ENCODE measurements around the gene TENT5A.
"Not testable (repeated sequence)": the region's sequence is repeated elsewhere in the genome, so short reads cannot be mapped to it uniquely, and the experiment has no call there.

The TENT5A gene

DNA sequence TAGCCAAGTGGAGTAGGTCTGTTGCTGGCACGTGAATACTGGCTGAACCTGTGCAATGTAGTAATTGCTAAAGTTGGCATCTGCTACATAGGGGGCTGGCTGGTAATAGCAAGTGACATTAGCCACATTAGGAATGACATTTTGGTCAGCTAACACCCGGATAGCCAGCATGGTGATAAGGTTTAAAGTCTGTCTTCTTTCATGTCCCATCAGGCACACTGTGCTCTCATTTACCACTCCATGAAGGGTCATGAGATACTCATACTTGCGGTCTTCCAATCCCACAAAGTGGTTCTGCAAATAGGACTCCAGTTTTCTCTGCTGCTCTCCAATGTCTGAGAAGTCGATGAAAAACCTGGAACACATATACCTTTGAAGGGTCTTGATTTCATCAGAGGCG is 2.8 kb downstream of the TENT5A start:
- DNase-seq, result no peak

DNA sequence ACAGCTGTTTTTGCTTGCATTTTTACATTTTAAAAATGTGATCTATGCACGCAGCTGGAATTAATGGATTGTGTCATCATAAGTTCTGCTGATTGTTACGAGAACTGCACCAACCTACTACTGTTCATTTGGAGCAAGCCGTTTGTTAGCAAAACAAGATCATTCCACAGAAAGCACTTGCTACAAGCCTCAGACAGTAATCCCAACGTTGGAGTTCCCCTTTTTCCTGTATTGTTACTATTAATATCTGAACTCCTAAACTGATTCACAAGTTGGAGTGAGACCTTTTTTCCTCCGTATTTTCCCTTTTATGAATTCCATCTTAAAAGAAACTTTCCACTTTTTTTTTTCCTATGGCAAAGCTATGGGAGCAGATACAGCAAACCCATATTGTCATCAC is 3.5 kb downstream of the TENT5A start:
- DNase-seq, result peak; percentile 17

DNA sequence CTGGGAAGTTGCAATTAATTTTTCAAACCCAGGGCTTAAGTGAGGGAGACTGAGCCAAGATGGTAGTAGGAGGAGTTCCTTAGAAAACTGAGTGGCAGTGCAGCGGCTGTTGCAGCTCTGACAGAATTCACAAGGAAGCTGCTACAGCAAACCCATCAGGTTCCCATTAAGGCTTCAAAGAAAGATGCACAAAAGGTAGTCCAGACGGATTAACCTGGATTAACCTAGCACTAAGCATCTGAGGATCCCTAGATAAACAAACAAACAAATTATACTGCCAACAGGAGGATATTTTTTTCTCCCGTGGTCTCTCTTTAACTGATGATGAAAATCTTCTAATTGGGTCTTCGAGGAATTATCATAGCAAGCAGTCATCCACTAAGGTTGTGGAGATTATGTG is 5.2 kb downstream of the TENT5A start:
- no peak for DNase-seq

DNA sequence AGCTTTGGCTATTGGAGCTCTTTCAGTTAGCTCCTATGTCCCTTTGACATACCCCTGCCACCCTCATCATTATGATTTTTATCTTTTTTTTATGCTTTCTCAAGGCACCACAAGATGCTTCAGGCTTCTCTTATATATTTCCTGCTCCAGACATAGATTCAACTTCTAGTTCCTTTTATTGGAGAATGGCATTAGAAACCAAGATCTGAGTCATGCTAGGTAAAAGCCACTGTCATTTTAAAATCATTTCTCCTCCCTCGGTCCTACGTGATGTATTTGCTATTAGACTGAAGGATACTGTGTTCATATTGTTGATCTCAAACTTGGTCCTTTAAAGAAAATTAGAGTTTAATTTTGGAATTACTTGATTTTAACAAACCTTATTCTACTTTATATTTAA is 8.3 kb downstream of the TENT5A start:
- no peak for DNase-seq

DNA sequence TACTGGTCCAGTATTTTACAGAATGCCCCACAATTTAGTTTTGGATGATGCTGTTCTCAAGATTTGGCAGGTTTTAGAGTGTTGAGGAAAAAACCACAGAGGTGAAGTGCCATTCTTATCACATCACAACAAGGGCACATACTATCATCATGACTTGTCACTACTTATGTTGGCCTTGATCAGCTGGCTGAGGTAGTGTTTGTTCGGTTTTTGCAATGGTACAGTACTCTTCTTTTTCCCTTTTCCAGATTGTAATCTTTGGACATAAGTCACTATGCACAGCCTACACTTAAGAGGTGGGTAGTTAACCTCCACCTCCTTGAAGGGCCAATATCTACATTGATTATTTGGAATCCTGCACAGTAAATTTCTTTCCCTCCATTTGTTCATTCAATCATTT is 8.8 kb downstream of the TENT5A start:
- DNase-seq, result no peak

DNA sequence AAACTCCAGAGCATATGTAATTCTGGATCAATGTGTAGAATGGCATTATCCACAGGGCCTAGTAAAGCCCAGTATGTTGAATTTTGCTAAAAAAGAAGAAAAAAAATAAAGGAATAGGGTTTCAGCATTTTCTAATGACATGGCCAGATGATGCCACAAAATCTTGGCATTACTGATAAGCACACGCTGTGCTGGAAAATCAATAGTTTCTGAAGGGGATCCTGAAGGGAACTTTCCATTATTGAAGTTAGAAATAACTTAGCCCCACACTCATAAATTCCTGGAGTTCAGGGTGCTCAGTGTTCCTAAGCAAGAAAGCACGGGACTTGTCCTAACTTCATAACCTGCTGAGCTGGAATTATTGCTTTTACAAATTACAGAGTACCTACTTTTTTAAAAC is 10.8 kb downstream of the TENT5A start:
- no peak for DNase-seq

DNA sequence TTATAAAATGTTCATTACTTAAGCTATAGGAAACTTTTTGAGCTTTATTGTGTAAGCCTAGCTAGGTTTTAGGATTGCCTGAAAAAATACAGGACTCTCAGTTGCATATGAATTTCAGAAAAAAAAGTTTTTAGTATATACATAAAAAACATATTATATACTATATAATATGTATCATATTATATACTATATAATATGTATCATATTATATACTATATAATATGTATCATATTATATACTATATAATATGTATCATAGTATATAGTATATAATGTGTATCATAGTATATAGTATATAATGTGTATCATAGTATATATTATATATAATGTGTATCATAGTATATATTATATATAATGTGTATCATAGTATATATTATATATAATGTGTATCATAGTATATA is 11.9 kb downstream of the TENT5A start:
- not testable (repeated sequence) for DNase-seq

DNA sequence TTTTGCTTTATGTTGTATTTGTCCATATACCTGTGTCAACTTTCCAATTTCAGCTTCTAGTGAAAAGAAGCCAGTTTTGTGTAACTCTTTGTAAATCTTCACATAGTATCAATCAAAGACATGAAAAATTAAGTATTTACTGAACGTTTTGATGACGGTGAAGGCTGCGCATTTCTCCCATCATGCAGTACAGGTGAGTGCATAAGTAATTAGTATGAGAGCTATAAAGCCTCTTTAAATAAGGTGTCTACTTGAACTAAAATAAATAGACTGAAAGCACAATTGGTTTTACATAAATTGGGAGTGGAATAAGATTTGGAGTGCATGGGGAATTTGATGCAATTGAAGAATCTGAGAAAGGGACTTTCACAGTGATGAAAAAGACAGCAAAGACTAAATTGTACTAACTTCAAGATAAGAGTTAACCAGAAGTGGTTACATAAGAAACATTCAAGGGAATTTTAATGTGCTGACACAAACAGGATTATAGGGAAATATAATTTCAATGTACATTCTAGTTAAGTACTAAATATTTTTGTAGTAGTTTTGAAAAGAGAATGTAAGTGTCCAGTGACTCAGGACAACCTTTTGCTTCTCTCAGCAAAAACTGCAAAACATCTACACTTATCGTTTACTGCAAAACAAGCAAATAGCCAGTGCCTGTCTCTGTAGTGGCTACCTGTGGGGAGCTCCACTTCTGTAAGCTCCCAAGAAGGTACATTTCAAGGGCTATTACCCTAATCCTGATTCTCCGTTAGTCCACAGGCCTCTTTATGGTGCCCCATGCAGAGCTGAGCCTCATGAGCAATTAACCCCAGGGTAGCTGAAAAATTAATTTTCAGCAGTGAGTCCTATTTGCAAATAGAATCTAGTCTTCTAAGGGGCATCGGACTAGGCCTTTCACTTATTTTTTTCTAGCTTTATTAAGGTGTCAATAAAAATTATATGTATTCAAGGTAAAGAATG is 13.0 kb downstream of the TENT5A start:
- DNase-seq, result no peak

DNA sequence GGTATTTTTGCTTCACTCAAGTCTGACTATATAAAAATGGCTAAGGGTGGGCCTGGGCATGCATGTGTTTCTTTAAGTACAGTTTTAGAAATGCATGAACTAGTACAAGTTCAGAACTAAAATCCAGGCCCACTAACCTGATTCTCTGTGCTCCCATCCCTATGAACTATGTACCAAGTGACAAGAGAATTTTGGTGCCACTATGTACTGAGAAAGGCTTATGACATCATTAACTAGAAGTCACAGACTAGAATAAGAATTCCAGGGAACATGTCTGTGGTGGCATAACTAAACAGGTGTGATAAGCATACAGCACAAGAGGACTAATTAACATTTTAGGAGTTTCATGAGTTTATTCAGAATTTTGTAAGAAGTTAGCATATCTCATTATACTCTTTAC is 16.1 kb downstream of the TENT5A start:
- no peak for DNase-seq

DNA sequence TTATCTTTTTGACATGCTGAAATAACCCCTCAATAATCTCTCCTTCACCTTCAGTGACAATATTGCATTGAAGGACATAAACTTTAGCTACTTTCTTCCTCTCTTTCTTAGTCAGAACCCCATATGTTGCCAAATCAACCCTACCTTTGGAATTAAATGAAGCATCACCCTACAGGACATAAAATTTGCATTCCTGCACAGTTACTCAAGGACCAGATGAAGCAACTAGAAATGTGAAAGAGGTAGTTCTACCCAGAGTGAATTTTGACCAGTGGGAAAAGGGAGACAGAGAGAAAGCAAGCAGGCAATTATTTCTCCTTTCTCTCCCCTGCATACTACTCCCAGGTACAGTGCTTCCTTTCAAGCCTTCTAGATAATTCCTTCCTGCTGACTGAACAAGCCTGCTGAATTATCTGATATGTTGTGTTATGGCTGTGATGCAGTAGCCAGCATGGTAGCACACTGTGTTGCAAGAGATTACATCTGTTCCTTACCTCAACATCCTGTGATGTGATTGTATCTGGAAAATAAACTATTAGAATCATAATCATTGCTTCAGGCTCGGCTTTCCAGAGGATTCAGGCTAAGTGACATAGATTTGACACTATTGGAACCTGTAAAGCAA is 16.6 kb downstream of the TENT5A start:
- no peak for DNase-seq

DNA sequence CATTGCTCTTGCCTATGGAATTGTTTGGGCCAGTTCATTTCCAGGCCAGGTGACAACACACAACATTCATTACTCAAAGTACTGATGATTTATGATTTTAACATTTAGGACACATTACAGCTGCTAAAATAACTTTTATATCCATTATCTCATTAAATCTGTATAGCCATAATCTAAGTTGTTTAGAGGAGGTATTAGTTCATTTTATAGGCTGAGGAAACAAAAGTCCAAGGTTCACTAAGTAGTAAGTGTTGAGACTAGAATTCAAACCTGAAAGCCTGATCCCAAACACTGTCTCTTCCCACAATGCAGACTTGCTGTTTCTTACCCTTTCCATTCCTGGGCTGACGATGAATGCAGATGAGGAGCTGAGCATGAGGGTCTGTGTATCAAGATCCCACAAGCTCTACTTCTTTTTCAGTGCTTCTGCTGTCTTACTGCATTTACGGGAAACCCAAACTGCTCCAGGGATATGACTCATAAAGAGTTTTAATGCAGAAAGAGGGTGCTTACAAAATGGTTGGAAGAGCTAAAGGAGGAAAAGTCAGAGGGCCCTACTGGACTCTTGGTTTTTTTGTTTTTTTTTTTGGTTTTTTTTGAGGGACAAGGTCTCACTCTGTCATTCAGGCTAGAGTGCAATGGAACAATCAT is 17.9 kb downstream of the TENT5A start:
- DNase-seq, result no peak

DNA sequence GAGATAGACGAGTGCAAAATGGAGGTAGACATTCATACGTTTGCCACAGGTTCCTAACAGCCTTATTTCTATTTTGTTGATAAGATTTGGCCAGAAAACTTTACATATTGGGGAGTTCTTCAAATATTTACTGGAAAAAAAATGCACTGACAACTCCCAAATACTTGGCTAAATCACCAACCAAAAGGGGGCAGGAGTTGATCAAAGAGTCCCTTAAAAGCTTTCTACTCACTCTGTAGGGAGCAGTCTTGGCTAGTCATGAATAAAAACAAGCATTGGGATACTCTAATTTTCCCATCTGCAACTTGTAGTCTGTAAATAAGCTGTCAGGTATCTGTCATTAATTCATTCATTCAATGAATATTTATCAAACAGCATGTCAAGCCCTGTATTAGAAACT is 18.4 kb downstream of the TENT5A start:
- no peak for DNase-seq

DNA sequence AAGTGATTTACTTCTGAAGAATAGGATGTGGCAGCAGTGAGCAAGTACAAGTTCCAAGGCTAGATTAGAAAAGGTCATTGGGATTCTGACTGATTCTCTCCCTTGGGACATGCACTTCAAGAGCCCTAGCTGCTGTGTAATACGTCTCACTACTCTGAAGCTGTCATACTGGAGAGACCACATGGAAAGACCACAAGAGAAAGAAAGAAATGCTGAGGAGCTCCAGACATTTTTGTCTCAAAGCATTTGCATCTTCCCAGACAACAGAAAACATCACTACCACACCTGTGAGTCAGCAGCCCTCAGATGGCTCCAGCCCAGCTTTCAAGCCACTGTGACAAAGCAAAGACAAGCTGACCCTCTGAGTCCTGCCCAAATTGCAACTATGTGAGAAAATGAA is 20.7 kb downstream of the TENT5A start:
- DNase-seq, result peak; percentile 62

DNA sequence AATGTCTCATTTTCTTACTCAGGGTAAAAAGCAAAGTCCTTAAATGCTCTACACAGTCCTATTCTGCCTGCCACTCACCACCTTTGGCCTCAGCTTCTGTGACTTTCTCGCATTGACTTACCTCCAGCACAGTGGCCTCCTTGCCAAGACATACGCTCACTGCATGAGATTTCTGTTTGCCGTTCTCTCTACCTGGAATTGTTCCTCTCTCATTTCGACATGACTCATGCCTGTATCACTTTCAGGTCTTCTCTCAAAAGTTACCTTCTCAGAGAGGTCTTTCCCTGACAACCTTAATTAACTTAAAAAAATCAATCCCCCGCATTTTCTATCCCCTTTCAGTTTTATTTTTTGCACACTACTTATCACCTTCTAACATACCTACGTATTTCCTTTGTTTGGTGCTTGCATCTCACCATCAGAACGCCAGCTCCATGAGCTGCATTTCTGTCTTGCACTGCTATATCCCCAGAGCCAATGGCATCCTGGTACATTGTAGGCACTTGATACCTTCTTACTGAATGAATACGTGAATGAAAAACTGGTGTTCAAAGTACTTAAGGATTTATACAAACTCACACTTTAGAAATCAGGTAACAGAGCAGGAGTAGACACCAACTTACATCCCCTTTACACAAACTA is 24.5 kb downstream of the TENT5A start:
- no peak for DNase-seq

DNA sequence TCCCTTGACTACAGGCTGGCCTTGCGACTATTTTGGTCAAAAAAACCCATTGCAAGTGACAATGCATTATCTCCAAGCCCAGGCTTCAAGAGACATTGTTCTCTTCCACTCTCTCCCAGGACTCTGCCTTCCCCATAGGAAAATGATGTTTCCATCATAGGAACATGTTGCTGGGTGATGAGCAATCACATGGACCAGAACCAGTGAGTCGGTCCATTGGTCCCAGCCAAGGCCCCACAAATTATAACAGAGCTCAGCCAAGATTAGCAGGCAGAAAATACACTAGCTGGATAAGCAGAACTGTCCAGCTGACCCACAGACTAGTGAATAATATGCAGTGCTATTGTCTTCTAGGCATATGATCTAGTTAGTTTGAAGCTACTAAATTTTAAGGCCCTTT is 27.4 kb downstream of the TENT5A start:
- DNase-seq, result no peak

DNA sequence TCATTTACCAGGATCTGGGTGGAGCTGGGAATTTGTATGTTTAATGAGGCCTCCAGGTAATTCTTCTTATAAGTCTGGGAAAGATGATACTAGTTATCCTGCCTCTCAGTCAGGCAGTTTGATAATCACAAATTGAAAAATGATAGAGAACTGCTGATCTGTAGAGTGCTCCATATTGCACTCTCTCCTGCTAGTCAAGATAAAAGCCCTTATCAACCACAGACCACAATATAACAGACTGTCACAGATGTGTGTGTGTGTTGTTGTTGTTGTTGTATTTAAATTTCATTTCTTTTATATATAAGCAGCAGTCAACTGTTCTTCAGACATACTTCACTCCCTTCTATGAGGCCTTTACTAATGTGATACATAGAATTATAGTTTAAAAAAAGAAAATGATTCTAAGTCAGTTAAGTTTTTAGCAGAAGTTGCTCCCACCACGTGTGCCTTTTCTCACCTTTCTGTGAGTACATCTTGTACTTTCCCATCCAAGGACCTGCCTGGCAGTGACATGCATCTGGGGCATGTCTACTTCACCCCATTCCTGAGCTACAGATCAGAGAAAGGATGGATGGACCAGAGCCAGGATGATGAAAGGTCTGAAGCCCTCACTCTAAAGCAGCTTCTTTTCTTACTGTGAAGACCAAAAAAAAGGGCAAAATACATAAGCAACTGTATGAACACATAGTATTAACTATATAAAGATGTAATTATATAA is 29.8 kb downstream of the TENT5A start:
- DNase-seq, result no peak

DNA sequence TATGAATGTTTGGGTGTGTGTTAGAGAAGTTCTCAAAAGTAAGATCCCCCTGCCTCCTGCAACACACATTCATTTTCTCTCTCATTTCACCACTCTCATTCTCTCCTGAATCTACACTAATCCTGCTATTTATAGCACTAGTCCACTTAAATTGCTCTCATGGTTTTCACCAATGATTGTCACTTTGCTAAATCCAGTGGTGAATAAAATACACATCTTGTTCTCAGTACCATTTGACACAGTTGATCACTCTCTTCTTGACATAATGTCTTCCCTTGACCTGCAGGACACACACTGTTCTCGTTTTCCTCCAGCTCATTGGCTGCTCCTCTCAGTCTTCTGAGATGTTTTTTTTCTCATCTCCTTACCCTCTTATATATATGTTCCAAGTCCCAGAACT is 32.1 kb downstream of the TENT5A start:
- no peak for DNase-seq

DNA sequence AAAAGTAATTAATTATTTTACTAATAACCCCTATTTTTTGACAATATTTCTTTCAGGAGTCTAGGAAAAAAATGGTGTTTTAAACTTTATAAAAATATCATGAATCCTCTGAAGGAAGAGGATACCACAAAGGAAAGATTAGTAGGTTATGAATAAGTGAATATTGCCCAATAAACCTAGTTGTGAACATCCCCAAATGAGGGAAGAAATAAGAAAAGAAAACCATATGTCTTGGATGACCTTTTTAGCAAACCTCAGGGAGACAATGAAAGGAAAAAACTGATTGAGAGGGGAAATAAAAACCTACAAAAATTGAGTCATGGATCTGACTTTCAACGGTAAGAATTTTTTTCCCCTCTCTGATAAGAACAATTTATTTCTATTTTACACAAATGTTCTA is 34.4 kb downstream of the TENT5A start:
- no peak for DNase-seq

DNA sequence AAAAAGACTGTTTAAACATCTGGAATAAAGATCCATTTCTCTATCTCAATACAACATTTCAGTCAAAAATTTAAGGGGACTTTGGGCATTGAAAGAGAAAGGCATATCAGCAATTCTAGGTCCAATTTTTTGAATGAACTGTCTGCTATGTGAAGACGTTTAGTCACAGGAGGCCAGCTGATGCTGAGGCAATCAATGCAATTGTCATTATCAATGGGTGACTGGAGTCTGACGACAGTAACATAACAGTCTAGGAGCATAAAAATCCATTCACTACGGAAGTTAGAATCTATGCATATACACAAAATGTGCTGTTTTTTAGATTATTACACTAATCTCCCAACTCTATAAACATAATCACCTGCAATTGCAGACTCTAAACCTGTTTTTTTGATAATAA is 37.8 kb downstream of the TENT5A start:
- DNase-seq, result no peak

DNA sequence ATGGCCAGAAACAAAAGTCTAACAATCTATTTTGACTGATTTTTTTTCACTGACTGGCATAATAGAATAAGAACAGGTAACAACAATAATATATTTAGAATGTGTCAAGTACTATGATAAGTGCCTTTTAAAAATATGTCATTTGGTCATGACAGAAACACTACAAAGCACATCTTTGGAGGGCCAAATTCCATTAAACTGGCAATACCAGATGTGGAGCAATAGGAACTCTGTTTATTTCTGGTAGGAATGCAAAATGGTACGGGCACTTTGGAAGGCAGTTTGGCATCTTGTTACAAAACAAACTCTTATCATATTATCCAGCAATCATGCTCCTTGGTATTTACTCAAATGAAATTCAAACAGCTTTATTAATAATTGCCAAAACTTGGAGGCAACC is 39.3 kb downstream of the TENT5A start:
- no peak for DNase-seq

DNA sequence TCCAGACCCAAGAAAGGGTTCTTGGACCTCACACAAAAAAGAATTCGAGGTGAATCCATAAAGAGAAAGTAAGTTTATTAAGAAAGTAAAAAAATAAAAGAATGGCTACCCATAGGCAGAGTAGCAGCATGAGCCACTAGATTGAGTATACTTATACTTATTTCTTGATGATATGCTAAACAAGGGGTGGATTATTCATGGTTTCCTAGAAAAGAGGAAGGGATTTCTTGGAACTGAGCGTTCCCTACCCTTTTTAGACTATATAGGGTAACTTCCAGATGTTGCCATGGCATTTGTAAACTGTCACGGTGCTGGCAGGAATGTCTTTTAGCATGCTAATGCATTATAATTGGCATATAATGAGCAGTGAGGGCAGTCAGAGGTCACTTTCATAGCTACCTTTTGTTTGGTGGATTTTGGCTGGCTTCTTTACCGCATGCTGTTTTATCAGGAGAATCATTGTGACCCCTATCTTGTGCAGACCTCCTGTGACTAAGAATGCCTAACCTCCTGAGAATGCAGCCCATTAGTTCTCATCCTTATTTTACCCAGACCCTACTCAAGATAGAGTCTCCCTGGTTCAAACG is 44.3 kb downstream of the TENT5A start:
- DNase-seq, result no peak

DNA sequence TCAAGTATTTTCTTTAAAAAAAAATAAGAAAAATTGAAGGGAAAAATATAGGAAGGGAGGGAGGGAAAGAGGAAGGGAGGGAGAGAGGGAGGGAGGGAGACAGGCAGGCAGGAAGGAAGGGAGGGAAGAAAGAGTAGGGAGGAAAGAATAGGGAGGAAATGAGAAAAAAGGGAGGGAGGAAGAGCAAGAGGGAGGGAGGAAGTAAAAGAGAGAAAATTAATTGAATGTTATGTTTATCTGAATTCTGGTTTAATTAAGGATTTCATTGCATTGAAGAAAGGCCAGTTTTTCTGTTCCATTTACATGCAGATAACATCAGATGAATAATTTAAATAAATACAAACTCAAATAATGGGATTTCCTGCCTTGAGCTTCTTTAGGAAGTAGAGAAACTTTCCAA is 47.8 kb downstream of the TENT5A start:
- DNase-seq, result no peak
